SK-N-SH treated with all-trans-retinoic acid at 6 μM for 48 hours (cell line): ENCODE measurements around the gene KLF13.

Experiments
- ATAC-seq: fragments of 200-7000 bp; cut with Tn5 transposase; 3 replicates; pipeline ENCODE4 v1.9.1; 2020; ENCODE audit warnings: mild to moderate bottlenecking, moderate library complexity
- BACH2 ChIP-seq: fragments of 250-450 bp; sonication (Bioruptor Pico); IDR thresholded peaks from 2 replicates; pipeline ENCODE4 v1.9.0; 2021; ENCODE audit warnings: mild to moderate bottlenecking, borderline replicate concordance
- CREB5 ChIP-seq: fragments of 250-450 bp; sonication (Bioruptor Pico); IDR thresholded peaks from 2 replicates; pipeline ENCODE4 v1.5.1; 2020; ENCODE audit warnings: low read depth, mild to moderate bottlenecking, moderate library complexity
- CSRNP3 ChIP-seq: fragments of 250-450 bp; sonication (Bioruptor Pico); IDR thresholded peaks from 2 replicates; pipeline ENCODE4 v1.5.1; 2021; ENCODE audit warnings: mild to moderate bottlenecking, moderate library complexity
- ESRRG ChIP-seq: fragments of 250-450 bp; sonication (Bioruptor Pico); IDR thresholded peaks from 2 replicates; pipeline ENCODE4 v1.6.1; 2021; ENCODE audit warnings: mild to moderate bottlenecking
- GLIS3 ChIP-seq: fragments of 250-450 bp; sonication (Bioruptor Pico); IDR thresholded peaks from 2 replicates; pipeline ENCODE4 v1.5.0; 2020; ENCODE audit warnings: mild to moderate bottlenecking, moderate library complexity
- ISL1 ChIP-seq: fragments of 250-450 bp; sonication (Bioruptor Pico); IDR thresholded peaks from 2 replicates; pipeline ENCODE4 v2.1.2; 2022; ENCODE audit warnings: mild to moderate bottlenecking, moderate library complexity
- OSR1 ChIP-seq: fragments of 250-450 bp; sonication (Bioruptor Pico); IDR thresholded peaks from 2 replicates; pipeline ENCODE4 v1.8.0; 2022; ENCODE audit warnings: moderate library complexity, mild to moderate bottlenecking, inconsistent platforms
- PPARA ChIP-seq: fragments of 250-450 bp; sonication (Bioruptor Pico); IDR thresholded peaks from 2 replicates; pipeline ENCODE4 v1.5.0; 2020; ENCODE audit warnings: mild to moderate bottlenecking, borderline replicate concordance
- RARB ChIP-seq: fragments of 250-450 bp; sonication (Bioruptor Pico); IDR thresholded peaks from 2 replicates; pipeline ENCODE4 v1.8.0; 2021; ENCODE audit warnings: mild to moderate bottlenecking, moderate library complexity
- SNAI2 ChIP-seq: fragments of 250-450 bp; sonication (Bioruptor Pico); IDR thresholded peaks from 2 replicates; pipeline ENCODE4 v1.5.0; 2020; ENCODE audit warnings: mild to moderate bottlenecking, moderate library complexity
- TCF4 ChIP-seq: fragments of 250-450 bp; sonication (Bioruptor Pico); IDR thresholded peaks from 2 replicates; pipeline ENCODE4 v1.8.0; 2021; ENCODE audit warnings: mild to moderate bottlenecking, moderate library complexity, borderline replicate concordance
- TOX ChIP-seq: fragments of 250-450 bp; sonication (Bioruptor Pico); IDR thresholded peaks from 2 replicates; pipeline ENCODE4 v1.8.0; 2021; ENCODE audit warnings: mild to moderate bottlenecking, moderate library complexity, borderline replicate concordance
- TSHZ2 ChIP-seq: fragments of 250-450 bp; sonication (Bioruptor Pico); IDR thresholded peaks from 2 replicates; pipeline ENCODE4 v1.5.0; 2020; ENCODE audit warnings: mild to moderate bottlenecking, moderate library complexity
- ZFP3 ChIP-seq: fragments of 250-450 bp; sonication (Bioruptor Pico); IDR thresholded peaks from 2 replicates; pipeline ENCODE4 v1.5.0; 2020; ENCODE audit warnings: mild to moderate bottlenecking, moderate library complexity
- ZFP30 ChIP-seq: fragments of 450-650 bp; formaldehyde crosslinking; IDR thresholded peaks from 2 replicates; pipeline ENCODE4 v1.5.0; 2022; ENCODE audit warnings: mild to moderate bottlenecking, moderate library complexity
- ZNF565 ChIP-seq: fragments of 450-650 bp; formaldehyde crosslinking; conservative IDR thresholded peaks from 2 replicates; pipeline ENCODE4 v1.5.0; 2020; ENCODE audit warnings: low read depth, mild to moderate bottlenecking, moderate library complexity
- ZNF70 ChIP-seq: fragments of 450-650 bp; formaldehyde crosslinking; IDR thresholded peaks from 2 replicates; pipeline ENCODE4 v1.5.0; 2020; ENCODE audit warnings: mild to moderate bottlenecking, moderate library complexity
- ZNF8 ChIP-seq: fragments of 450-650 bp; formaldehyde crosslinking; IDR thresholded peaks from 2 replicates; pipeline ENCODE4 v1.5.0; 2020; ENCODE audit warnings: mild to moderate bottlenecking, moderate library complexity

KLF13 gene

GRCh38 chr15:31296219-31296645 lies 30.4 kb upstream of the KLF13 start:
- TF ChIP-seq SNAI2 (CRISPR knock-in tag): no peak
- no peak for TF ChIP-seq OSR1
- no peak for TF ChIP-seq TCF4 (CRISPR knock-in tag)
- no peak for TF ChIP-seq ZNF8 (CRISPR knock-in tag)
- no peak for TF ChIP-seq ZNF565 (CRISPR knock-in tag)
- TF ChIP-seq ZNF70 (CRISPR knock-in tag): no peak
- no peak for TF ChIP-seq ISL1 (CRISPR knock-in tag)
- no peak for ATAC-seq

GRCh38 chr15:31296646-31297574 lies 29.7 kb upstream of the KLF13 start:
- ATAC-seq: no peak
- no peak for TF ChIP-seq TCF4 (CRISPR knock-in tag)
- TF ChIP-seq ISL1 (CRISPR knock-in tag): no peak
- no peak for TF ChIP-seq GLIS3
- no peak for TF ChIP-seq OSR1
- no peak for TF ChIP-seq TSHZ2 (CRISPR knock-in tag)
- TF ChIP-seq ZFP30: no peak
- TF ChIP-seq CSRNP3: no peak
- TF ChIP-seq ZNF565 (CRISPR knock-in tag): no peak
- TF ChIP-seq RARB: no peak
- TF ChIP-seq ZNF70 (CRISPR knock-in tag): no peak
- no peak for TF ChIP-seq ZNF8 (CRISPR knock-in tag)
- TF ChIP-seq ESRRG: no peak
- no peak for TF ChIP-seq TOX (CRISPR knock-in tag)
- TF ChIP-seq, all 23 proteins: peak for 0

- no peak for ATAC-seq
Observed at GRCh38 chr15:31297575-31298456, 28.8 kb upstream of the KLF13 start.

More at GRCh38 chr15:31297575-31298456, 28.8 kb upstream of the KLF13 start:
- TF ChIP-seq TOX (CRISPR knock-in tag) (no peak), ESRRG (no peak), TSHZ2 (CRISPR knock-in tag) (no peak), PPARA (no peak), ZFP3 (no peak), CREB5 (CRISPR knock-in tag) (no peak), CSRNP3 (no peak), BACH2 (no peak), ZFP30 (no peak), ISL1 (CRISPR knock-in tag) (no peak), OSR1 (no peak)
- TF ChIP-seq, all 23 proteins: peak for 0
